CD4-positive, alpha-beta T cell treated with Interferon gamma for 1 hour (primary cell): ENCODE data around the gene NLRP1.

Source experiments
- DNase-seq: peaks from one replicate; pipeline ENCODE4 v3.0.0-alpha.2; 2020

NLRP1 gene

GRCh38 chr17:5584383-5585286 lies at the start of gene NLRP1:
TSS of gene NLRP1 (minus strand) at chr17:5584509. CDS start at chr17:5583957, 552 bp downstream.
- DNase-seq: peak; percentile 93

- DNase-seq: no peak
These were observed 47.8 kb upstream of the NLRP1 start for GRCh38 chr17:5631958-5632590.

- no peak for DNase-seq
These were observed 46.1 kb upstream of the NLRP1 start for GRCh38 chr17:5630434-5630833.

GRCh38 chr17:5629128-5629527 lies 44.8 kb upstream of the NLRP1 start:
- DNase-seq: no peak

- DNase-seq: no peak
These were observed 44.0 kb upstream of the NLRP1 start for GRCh38 chr17:5628262-5628661.

- no peak for DNase-seq
These were observed 39.9 kb upstream of the NLRP1 start for GRCh38 chr17:5624211-5624610.

- DNase-seq: no peak
These were observed 37.4 kb upstream of the NLRP1 start for GRCh38 chr17:5621729-5622128.

- peak; percentile 2 for DNase-seq
These were observed 36.7 kb upstream of the NLRP1 start for GRCh38 chr17:5621026-5621425.

GRCh38 chr17:5619088-5619740 lies 34.9 kb upstream of the NLRP1 start:
- DNase-seq: no peak

GRCh38 chr17:5618476-5618875 lies 34.2 kb upstream of the NLRP1 start:
- DNase-seq: no peak

- DNase-seq: no peak
These were observed 31.2 kb upstream of the NLRP1 start for GRCh38 chr17:5615476-5615875.

GRCh38 chr17:5610956-5611355 lies 26.6 kb upstream of the NLRP1 start:
- DNase-seq: peak; percentile 15

GRCh38 chr17:5608399-5609112 lies 24.2 kb upstream of the NLRP1 start:
- DNase-seq: no peak

- DNase-seq: no peak
These were observed 23.6 kb upstream of the NLRP1 start for GRCh38 chr17:5607946-5608345.

- no peak for DNase-seq
These were observed 21.1 kb upstream of the NLRP1 start for GRCh38 chr17:5605452-5605851.

GRCh38 chr17:5600041-5600440 lies 15.7 kb upstream of the NLRP1 start:
- no peak for DNase-seq

- no peak for DNase-seq
These were observed 14.1 kb upstream of the NLRP1 start for GRCh38 chr17:5598457-5598856.

GRCh38 chr17:5596421-5596820 lies 12.1 kb upstream of the NLRP1 start:
- no peak for DNase-seq

- DNase-seq: no peak
These were observed 11.5 kb upstream of the NLRP1 start for GRCh38 chr17:5595831-5596230.

- no peak for DNase-seq
These were observed 8.1 kb upstream of the NLRP1 start for GRCh38 chr17:5592382-5592781.

- DNase-seq: no peak
These were observed 7.7 kb upstream of the NLRP1 start for GRCh38 chr17:5591966-5592365.

GRCh38 chr17:5588584-5588983 lies 4.3 kb upstream of the NLRP1 start:
- no peak for DNase-seq

- DNase-seq: peak; percentile 52
These were observed 3.2 kb upstream of the NLRP1 start for GRCh38 chr17:5587438-5588032.
